VCaP (cell line): Measurements from ENCODE around the gene CS.
"Not testable (repeated sequence)": the region's sequence is repeated elsewhere in the genome, so short reads cannot be mapped to it uniquely, and the experiment has no call there.

Experiments
- H3K27ac ChIP-seq: fragments of 450-650 bp; 2 replicates; pipeline ENCODE4 v1.5.1; 2017
- TF ChIP-seq, protein P1 (sequence below): fragments of 450-650 bp; conservative IDR thresholded peaks from 2 replicates; pipeline ENCODE4 v1.5.1; 2017; ENCODE audit warnings: mild to moderate bottlenecking, moderate library complexity

The CS gene

DNA sequence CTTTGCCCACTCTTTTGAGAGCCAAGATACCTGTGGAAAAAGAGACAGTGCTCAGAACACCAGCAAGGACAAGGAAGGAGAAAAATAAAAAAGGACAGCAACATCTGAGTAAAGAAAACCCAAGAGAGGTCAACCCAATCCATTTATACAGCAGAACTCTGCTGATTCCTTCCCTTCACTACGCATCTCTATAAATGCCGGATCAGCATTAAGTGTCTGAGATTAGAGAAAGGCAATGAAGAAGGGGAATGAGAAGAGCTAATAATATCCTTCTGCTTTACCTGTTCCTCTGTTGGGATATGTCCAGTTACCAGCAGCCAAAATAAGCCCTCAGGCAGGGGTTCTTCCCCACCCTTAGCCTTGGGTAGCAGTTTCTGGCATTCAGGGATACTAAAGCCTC, 17.6 kb downstream of the CS start:
- TF ChIP-seq, protein P1, sequence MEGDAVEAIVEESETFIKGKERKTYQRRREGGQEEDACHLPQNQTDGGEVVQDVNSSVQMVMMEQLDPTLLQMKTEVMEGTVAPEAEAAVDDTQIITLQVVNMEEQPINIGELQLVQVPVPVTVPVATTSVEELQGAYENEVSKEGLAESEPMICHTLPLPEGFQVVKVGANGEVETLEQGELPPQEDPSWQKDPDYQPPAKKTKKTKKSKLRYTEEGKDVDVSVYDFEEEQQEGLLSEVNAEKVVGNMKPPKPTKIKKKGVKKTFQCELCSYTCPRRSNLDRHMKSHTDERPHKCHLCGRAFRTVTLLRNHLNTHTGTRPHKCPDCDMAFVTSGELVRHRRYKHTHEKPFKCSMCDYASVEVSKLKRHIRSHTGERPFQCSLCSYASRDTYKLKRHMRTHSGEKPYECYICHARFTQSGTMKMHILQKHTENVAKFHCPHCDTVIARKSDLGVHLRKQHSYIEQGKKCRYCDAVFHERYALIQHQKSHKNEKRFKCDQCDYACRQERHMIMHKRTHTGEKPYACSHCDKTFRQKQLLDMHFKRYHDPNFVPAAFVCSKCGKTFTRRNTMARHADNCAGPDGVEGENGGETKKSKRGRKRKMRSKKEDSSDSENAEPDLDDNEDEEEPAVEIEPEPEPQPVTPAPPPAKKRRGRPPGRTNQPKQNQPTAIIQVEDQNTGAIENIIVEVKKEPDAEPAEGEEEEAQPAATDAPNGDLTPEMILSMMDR, result no peak
- H3K27ac ChIP-seq, result no peak overlapping the region

DNA sequence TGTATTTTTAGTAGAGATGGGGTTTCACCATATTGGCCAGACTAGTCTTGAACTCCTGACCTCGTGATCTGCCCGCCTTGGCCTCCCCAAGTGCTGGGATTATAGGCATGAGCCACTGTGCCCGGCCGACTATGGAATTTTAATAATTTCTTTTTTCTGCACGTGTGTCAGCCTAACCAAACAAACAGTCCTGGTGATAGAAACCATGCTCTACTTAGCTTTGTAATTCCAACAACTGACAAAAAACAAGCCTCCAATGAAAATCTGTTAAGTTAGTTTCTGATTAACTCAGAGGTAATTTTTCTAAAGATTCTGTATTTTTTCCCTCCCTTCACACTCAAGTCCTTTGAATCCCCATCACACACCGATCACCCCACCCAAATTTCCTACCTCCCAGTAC, 18.1 kb downstream of the CS start:
- no peak overlapping the region for H3K27ac ChIP-seq
- TF ChIP-seq, protein P1, result no peak

DNA sequence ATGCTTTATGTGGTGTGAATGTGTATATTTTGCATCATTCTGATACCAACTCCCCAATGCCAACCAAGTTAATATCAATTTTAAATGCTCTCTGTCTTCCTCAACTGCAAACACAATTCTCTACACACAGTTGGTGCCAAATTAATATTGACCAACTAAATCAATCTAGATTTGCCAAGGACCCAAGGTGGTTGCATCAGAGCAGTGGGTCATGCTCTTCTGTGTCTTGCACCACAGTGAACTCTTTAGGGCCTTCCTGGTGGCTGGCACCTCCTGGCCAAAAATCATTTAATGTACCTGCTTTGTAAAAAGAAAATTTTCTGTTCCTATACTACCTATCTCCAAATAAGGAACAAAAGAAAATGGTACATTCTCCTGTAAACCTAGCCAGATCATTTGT, 19.3 kb downstream of the CS start:
- TF ChIP-seq, protein P1, result no peak
- H3K27ac ChIP-seq, result no peak overlapping the region

DNA sequence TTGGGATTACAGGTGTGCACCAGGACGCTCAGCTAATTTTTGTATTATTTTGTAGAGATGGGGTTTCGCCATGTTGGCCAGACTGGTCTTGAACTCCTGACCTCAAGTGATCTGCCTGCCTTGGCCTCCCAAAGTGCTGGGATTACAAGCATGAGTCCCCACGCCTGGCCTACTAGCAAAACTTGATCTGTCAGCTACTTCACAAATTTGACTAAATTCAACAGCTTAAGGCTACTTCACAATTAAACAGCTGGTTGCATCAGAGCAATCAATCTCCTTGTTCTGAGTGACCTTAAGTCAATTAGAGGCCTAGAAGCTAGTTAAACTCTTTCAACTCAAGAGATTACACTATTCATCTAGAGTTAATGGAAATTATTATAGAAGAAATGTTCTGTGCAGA, 21.2 kb downstream of the CS start:
- H3K27ac ChIP-seq, result no peak overlapping the region

DNA sequence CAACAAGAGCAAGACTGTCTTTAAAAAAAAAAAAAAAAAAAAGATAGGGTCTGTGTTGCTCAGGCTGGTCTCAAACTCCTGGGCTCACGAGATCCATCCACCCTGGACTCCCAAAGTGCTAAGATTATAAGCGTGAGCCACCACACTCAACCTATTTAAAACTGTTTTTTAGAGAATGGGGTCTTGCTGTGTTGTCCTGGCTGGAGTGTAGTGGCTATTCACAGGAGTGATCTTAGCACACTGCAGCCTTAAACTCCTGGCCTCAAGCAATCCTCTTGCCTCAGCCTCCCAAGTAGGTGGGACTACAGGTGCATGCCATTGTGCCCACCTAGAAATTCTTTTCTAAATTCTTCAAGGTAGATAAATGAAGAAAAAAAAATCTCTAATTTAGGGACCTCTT, 25.8 kb downstream of the CS start:
- no peak overlapping the region for H3K27ac ChIP-seq
- TF ChIP-seq, protein P1, result no peak

More for the DNA sequence above, 21.2 kb downstream of the CS start:
- TF ChIP-seq, protein P1, result no peak

DNA sequence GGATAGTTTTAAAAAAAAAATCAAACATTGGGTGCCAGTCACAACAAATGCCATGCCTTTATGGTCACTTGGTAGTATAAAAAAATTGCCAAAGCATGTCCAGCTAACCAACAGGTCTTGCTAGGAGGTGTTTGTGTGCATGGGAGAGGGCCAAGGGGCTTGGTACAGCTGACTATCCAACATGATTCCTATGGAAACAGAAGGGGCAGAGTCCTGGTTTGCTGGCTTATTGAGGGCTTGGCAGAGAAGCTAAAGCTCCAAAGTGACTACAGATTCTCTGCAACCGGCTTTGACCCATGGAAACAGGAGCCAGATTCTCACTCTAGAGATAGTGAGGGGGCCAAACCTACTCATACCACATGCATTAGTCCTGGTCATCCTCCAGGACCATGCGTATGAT, 27.7 kb downstream of the CS start:
- H3K27ac ChIP-seq, result not testable (repeated sequence)

DNA sequence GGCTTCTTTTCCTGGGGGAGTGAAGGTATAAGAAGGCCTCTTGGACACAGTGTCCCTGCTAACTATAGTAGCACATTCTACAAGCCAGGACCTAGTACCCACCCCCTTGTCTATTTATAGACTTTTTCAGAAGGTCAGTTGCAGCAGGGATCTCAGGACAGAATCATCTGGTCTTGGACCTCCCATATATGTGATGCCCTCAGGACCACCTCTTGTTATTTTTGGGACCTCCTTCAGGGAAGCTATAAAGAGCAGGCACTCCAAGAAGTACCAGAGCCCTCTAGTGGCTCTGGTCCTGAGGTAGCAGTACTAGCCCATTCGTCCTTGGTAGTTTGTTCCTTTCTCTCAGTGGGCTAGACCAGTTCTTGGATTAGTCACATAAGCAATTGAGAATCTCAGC, 29.1 kb downstream of the CS start:
- H3K27ac ChIP-seq, result no peak overlapping the region
- TF ChIP-seq, protein P1, result peak; percentile 67

DNA sequence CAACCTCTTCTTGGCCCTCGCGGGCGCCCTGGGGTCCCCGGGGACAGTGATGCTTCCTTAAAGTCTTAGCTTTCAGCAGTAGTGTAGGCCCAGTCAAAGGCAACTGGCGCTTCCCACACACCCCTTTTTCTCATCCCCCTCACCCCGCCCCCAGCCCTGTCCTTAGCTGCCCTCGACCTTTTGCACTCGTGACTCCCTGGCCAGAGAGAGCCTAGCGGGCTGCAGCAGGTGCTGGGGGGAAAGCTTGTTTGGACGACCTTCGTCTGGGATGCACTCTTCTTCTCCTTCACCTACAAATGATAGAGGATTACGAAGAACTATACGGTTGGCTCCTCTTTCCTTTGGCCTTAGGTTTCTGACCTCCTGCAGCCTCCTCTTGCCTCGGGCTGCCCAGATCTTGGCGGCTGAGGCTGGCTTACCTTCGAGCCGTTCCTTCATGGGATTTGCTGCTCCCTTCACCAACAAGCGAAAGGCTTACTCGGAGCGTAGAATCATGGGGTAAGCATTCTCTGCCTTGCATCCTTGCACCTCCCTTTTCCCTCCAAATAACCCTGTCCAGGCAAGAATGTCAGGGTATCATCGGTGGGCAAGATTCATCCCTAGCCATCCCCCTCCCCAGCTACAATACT, 32.6 kb downstream of the CS start:
- peak overlapping the region; percentile 79 for H3K27ac ChIP-seq
- TF ChIP-seq, protein P1, result no peak
